Sigmoid colon (tissue), 7 donors: ENCODE results near the gene GLRA1. TPM values are rescaled to one million over a fixed set of nuclear protein-coding genes. Genes with fewer than 3 reads are reported as not detected.
"Not testable (repeated sequence)": the region's sequence is repeated elsewhere in the genome, so short reads cannot be mapped to it uniquely, and the experiment has no call there.

Experiments used
- DNase-seq: peaks from one replicate; pipeline ENCODE4 v3.0.0-alpha.2; 2019
- H3K27ac ChIP-seq, 4 donors: fragments of 200-600 bp; sonication (generic); one replicate each; pipeline ENCODE4 v1.5.1; 2016 to 2019; ENCODE audit warnings: mild to moderate bottlenecking in 1 of 4
- H3K27me3 ChIP-seq, 3 donors: fragments of 200-600 bp; sonication (generic); one replicate each; pipeline ENCODE4 v1.5.1; 2019; ENCODE audit warnings: mild to moderate bottlenecking in 1 of 3
- H3K36me3 ChIP-seq, 4 donors: fragments of 200-600 bp; sonication (generic); one replicate each; pipeline ENCODE4 v1.5.1; 2016 to 2019
- H3K4me1 ChIP-seq, 4 donors: fragments of 200-600 bp; sonication (generic); one replicate each; pipeline ENCODE4 v1.5.1; 2017 to 2019
- H3K4me3 ChIP-seq, 4 donors: fragments of 200-600 bp; sonication (generic); one replicate each; pipeline ENCODE4 v1.5.1; 2017 to 2019; ENCODE audit warnings: mild to moderate bottlenecking in 2 of 4, moderate library complexity in 1 of 4
- H3K9me3 ChIP-seq, 4 donors: fragments of 200-600 bp in 3 of 4; sonication (generic) in 3 of 4; one replicate each; pipeline versions ENCODE4 v1.5.1 to v1.6.1; 2013 to 2019
- CTCF ChIP-seq, 4 experiments: fragments of 450-650 bp in 3 of 4; fragments of 200-600 bp in 1 of 4; IDR thresholded peaks; one replicate each; pipeline ENCODE4 v1.5.1; 2016 to 2019; ENCODE audit warnings: antibody characterized with exemption in 4 of 4, mild to moderate bottlenecking in 3 of 4, moderate library complexity in 2 of 4
- EP300 ChIP-seq, 4 donors: sonication (generic); formaldehyde crosslinking; IDR thresholded peaks; one replicate each; pipeline ENCODE4 v1.6.1; 2017; ENCODE audit warnings: antibody characterized with exemption in 4 of 4
- POLR2A ChIP-seq, 2 donors: fragments of 450-650 bp; IDR thresholded peaks; one replicate each; pipeline ENCODE4 v1.6.1; 2016; ENCODE audit warnings: antibody characterized with exemption in 2 of 2, mild to moderate bottlenecking in 2 of 2, moderate library complexity in 2 of 2
- POLR2AphosphoS5 ChIP-seq, 4 donors: sonication (generic); formaldehyde crosslinking; IDR thresholded peaks; one replicate each; pipeline ENCODE4 v1.6.1; 2017; ENCODE audit warnings: antibody characterized with exemption in 4 of 4
- WGBS, 2 donors: extraction: QIAGEN DNeasy Blood & Tissue Kit; methylation state at CpG; one replicate each; pipeline ENCODE4 v1.1.7; 2013; 5-methylcytosine and 5-hydroxymethylcytosine counted together
- intact Hi-C: fragments of 100-400 bp; cut with DNase I; formaldehyde crosslinking; loops from one replicate; pipeline ENCODE4 v1.15.1; 2023
- polyA plus RNA-seq, 3 donors: library from polyadenylated mRNA; stranded (reverse); fragments of 200-250 nt; gene quantifications; one replicate each; pipeline ENCODE4 v1.2.3, GENCODE V29; 2013
- total RNA-seq, 4 donors: library from RNA; depleted of rRNA; stranded (reverse); fragments of >200 nt; gene quantifications; one replicate each; pipeline ENCODE4 v1.1.0, GENCODE V29; 2016
- donor health status: healthy with polysubstance abuse.
- donor health status: Bipolar disorder and iron deficiency.
- donor health status: healthy.

GLRA1 gene
- total and polyA plus RNA-seq, 7 donors: not detected

GRCh38 chr5:151856861-151857260, 67.8 kb downstream of the GLRA1 start:
- no peaks in the 10 kb centered on the region for H3K27me3 ChIP-seq
- no peaks in the 10 kb centered on the region for H3K36me3 ChIP-seq
- intact Hi-C loops: no loop called here
- 90 to 91% methylated on average over 5 of the region's 5 CpGs for WGBS, 2 donors
- H3K27ac ChIP-seq: no peak overlapping the region
- H3K4me3 ChIP-seq: no peak overlapping the region
- H3K4me1 ChIP-seq: no peaks in the 10 kb centered on the region
- DNase-seq: no peak
- TF ChIP-seq CTCF (IDR thresholded peaks at IDR 0.05) (no peak), POLR2A (IDR thresholded peaks at IDR 0.05) (no peak), EP300 (IDR thresholded peaks at IDR 0.05) (no peak), POLR2AphosphoS5 (IDR thresholded peaks at IDR 0.05) (no peak)
- H3K9me3 ChIP-seq: no peaks in the 10 kb centered on the region

GRCh38 chr5:151855701-151856100, 69.0 kb downstream of the GLRA1 start:
- WGBS, 2 donors: 88 to 91% methylated on average over 4 of the region's 4 CpGs
- Histone ChIP-seq H3K36me3 (no peaks in the 10 kb centered on the region), H3K4me1 (no peaks in the 10 kb centered on the region), H3K9me3 (no peaks in the 10 kb centered on the region), H3K27me3 (no peaks in the 10 kb centered on the region), H3K4me3 (no peak overlapping the region), H3K27ac (no peak overlapping the region)
- TF ChIP-seq POLR2AphosphoS5 (IDR thresholded peaks at IDR 0.05) (no peak), POLR2A (IDR thresholded peaks at IDR 0.05) (no peak), CTCF (IDR thresholded peaks at IDR 0.05) (no peak), EP300 (IDR thresholded peaks at IDR 0.05) (no peak)
- DNase-seq: no peak
- intact Hi-C loops: no loop called here

GRCh38 chr5:151847871-151848270, 76.8 kb downstream of the GLRA1 start:
- intact Hi-C loops: no loop called here
- 60 to 80% methylated on average over 1 of the region's 1 CpG for WGBS, 2 donors
- no peak overlapping the region for H3K27ac ChIP-seq
- H3K4me1 ChIP-seq: no peaks in the 10 kb centered on the region
- no peaks in the 10 kb centered on the region for H3K27me3 ChIP-seq
- H3K4me3 ChIP-seq: no peak overlapping the region
- no peak for TF ChIP-seq POLR2A (IDR thresholded peaks at IDR 0.05)
- TF ChIP-seq EP300 (IDR thresholded peaks at IDR 0.05): no peak
- no peak for TF ChIP-seq CTCF (IDR thresholded peaks at IDR 0.05)
- TF ChIP-seq POLR2AphosphoS5 (IDR thresholded peaks at IDR 0.05): no peak
- no peaks in the 10 kb centered on the region for H3K9me3 ChIP-seq
- no peaks in the 10 kb centered on the region for H3K36me3 ChIP-seq
- DNase-seq: no peak

GRCh38 chr5:151846765-151847164, 77.9 kb downstream of the GLRA1 start:
- no peak for DNase-seq
- Histone ChIP-seq H3K27ac (no peak overlapping the region), H3K36me3 (no peaks in the 10 kb centered on the region), H3K4me1 (no peaks in the 10 kb centered on the region), H3K9me3 (no peaks in the 10 kb centered on the region), H3K4me3 (no peak overlapping the region), H3K27me3 (no peaks in the 10 kb centered on the region)
- TF ChIP-seq EP300 (IDR thresholded peaks at IDR 0.05) (no peak), CTCF (IDR thresholded peaks at IDR 0.05) (no peak), POLR2AphosphoS5 (IDR thresholded peaks at IDR 0.05) (no peak), POLR2A (IDR thresholded peaks at IDR 0.05) (no peak)
- intact Hi-C loops: no loop called here

- H3K4me1 ChIP-seq, intact Hi-C loops, H3K27me3 ChIP-seq, H3K36me3 ChIP-seq, H3K4me3 ChIP-seq, DNase-seq, H3K27ac ChIP-seq: not testable (repeated sequence)
- peaks cover 0 to 14% (median 7%) of the 10 kb centered on the region in 4 donors for H3K9me3 ChIP-seq
- WGBS, 2 donors: 97 to 99% methylated on average over 4 of the region's 4 CpGs
Observed at GRCh38 chr5:151832843-151833242, 91.8 kb downstream of the GLRA1 start.
